HepG2 (cell line): ENCODE results near the gene TBC1D22A. TPM values are rescaled to one million over a fixed set of nuclear protein-coding genes. Genes with fewer than 3 reads are reported as not detected.
A peak's percentile ranks its signal among the peaks of the same experiment; 100 is the strongest.

Source experiments
- CSRNP2 ChIP-seq: sonication (generic); formaldehyde crosslinking; conservative IDR thresholded peaks from 2 replicates; pipeline ENCODE4 v1.8.0; 2022; ENCODE audit warnings: low read depth, missing genetic modification reagents
- EEA1 ChIP-seq: sonication (generic); formaldehyde crosslinking; IDR thresholded peaks from 2 replicates; pipeline ENCODE4 v1.5.1; 2020; ENCODE audit warnings: mild to moderate bottlenecking, missing genetic modification reagents, borderline replicate concordance
- KLF11 ChIP-seq: IDR thresholded peaks from 2 replicates; pipeline ENCODE4 v1.6.1; 2016; ENCODE audit warnings: missing compliant biosample characterization
- PHF21A ChIP-seq: sonication (generic); formaldehyde crosslinking; IDR thresholded peaks from 2 replicates; pipeline ENCODE4 v1.5.0; 2020; ENCODE audit warnings: mild to moderate bottlenecking, missing genetic modification reagents
- RFXAP ChIP-seq: sonication (generic); formaldehyde crosslinking; IDR thresholded peaks from 2 replicates; pipeline ENCODE4 v1.4.0; 2020; ENCODE audit warnings: missing genetic modification reagents, borderline replicate concordance
- USF2 ChIP-seq, 2 experiments: sonication (generic) in 1 of 2; formaldehyde crosslinking in 1 of 2; IDR thresholded peaks; 2 replicates each; pipeline versions ENCODE4 v1.5.1 to v1.6.1; 2011 to 2020; ENCODE audit warnings: borderline replicate concordance in 1 of 2, low read depth in 1 of 2, low read length in 1 of 2, mild to moderate bottlenecking in 1 of 2, missing genetic modification reagents in 1 of 2, moderate library complexity in 1 of 2
- ZFP37 ChIP-seq: sonication (generic); formaldehyde crosslinking; IDR thresholded peaks from 2 replicates; pipeline ENCODE4 v1.4.0; 2020; ENCODE audit warnings: missing genetic modification reagents, borderline replicate concordance
- ZNF841 ChIP-seq: sonication (generic); formaldehyde crosslinking; IDR thresholded peaks from 2 replicates; pipeline ENCODE4 v1.8.1; 2023; ENCODE audit warnings: missing genetic modification reagents, borderline replicate concordance
- polyA plus RNA-seq, 8 experiments: library from polyadenylated mRNA; depleted of rRNA in 3 of 8; stranded (reverse) in 7 of 8; unstranded in 1 of 8; fragments of >200 nt; fragmentation: Illumina TruSeq in 4 of 8; extraction: Trizol in 4 of 8; gene quantifications; 2 replicates each; pipeline versions ENCODE4 v1.2.1 to v1.2.3, GENCODE V29; 2011 to 2016; ENCODE audit warnings: low read depth in 4 of 8, missing spikeins in 1 of 8, mixed read lengths in 1 of 8; ENCODE audit not compliant: insufficient read depth in 1 of 8
- total RNA-seq, 5 experiments: library from RNA; depleted of rRNA; stranded (reverse); fragments of >200 nt; fragmentation: Illumina TruSeq; extraction: Trizol; gene quantifications; 2 replicates each; pipeline ENCODE4 v1.2.3, GENCODE V29; 2016; ENCODE audit warnings: low read depth in 1 of 5
- TF ChIP-seq, protein P1 (sequence below): sonication (generic); formaldehyde crosslinking; conservative IDR thresholded peaks from 2 replicates; pipeline ENCODE4 v1.4.0; 2020; ENCODE audit warnings: missing genetic modification reagents
- TF ChIP-seq, protein P2 (sequence below): sonication (generic); formaldehyde crosslinking; IDR thresholded peaks from 2 replicates; pipeline ENCODE4 v1.5.1; 2020; ENCODE audit warnings: missing genetic modification reagents, mild to moderate bottlenecking, borderline replicate concordance
- TF ChIP-seq, protein P3 (sequence below): IDR thresholded peaks from 2 replicates; pipeline ENCODE4 v1.6.1; 2016; ENCODE audit warnings: low read depth, missing genetic modification reagents, missing compliant biosample characterization

Gene TBC1D22A
- total and polyA plus RNA-seq, 2 of the 13 experiments (the other 11 are each of a cell fraction or from before 2014, with no cell fraction given): 17.3 to 18.0 TPM

- TF ChIP-seq, protein P1, sequence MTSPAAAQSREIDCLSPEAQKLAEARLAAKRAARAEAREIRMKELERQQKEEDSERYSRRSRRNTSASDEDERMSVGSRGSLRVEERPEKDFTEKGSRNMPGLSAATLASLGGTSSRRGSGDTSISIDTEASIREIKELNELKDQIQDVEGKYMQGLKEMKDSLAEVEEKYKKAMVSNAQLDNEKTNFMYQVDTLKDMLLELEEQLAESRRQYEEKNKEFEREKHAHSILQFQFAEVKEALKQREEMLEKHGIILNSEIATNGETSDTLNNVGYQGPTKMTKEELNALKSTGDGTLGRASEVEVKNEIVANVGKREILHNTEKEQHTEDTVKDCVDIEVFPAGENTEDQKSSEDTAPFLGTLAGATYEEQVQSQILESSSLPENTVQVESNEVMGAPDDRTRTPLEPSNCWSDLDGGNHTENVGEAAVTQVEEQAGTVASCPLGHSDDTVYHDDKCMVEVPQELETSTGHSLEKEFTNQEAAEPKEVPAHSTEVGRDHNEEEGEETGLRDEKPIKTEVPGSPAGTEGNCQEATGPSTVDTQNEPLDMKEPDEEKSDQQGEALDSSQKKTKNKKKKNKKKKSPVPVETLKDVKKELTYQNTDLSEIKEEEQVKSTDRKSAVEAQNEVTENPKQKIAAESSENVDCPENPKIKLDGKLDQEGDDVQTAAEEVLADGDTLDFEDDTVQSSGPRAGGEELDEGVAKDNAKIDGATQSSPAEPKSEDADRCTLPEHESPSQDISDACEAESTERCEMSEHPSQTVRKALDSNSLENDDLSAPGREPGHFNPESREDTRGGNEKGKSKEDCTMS (CRISPR knock-in tag): no peak
- TF ChIP-seq KLF11 (CRISPR knock-in tag) (no peak), PHF21A (no peak), EEA1 (CRISPR knock-in tag) (no peak; the same call in 1 of the 2 replicates), USF2 (IDR thresholded peaks at IDR 0.05; ENCODE audit: low read depth, low read length) (no peak), USF2 (CRISPR knock-in tag; IDR thresholded peaks at IDR 0.05; ENCODE audit: borderline replicate concordance) (no peak), RFXAP (CRISPR knock-in tag) (peak; percentile 53; the same call in 1 of the 2 replicates), CSRNP2 (no peak), ZFP37 (CRISPR knock-in tag) (no peak), ZNF841 (CRISPR knock-in tag) (no peak)
- TF ChIP-seq, protein P2, sequence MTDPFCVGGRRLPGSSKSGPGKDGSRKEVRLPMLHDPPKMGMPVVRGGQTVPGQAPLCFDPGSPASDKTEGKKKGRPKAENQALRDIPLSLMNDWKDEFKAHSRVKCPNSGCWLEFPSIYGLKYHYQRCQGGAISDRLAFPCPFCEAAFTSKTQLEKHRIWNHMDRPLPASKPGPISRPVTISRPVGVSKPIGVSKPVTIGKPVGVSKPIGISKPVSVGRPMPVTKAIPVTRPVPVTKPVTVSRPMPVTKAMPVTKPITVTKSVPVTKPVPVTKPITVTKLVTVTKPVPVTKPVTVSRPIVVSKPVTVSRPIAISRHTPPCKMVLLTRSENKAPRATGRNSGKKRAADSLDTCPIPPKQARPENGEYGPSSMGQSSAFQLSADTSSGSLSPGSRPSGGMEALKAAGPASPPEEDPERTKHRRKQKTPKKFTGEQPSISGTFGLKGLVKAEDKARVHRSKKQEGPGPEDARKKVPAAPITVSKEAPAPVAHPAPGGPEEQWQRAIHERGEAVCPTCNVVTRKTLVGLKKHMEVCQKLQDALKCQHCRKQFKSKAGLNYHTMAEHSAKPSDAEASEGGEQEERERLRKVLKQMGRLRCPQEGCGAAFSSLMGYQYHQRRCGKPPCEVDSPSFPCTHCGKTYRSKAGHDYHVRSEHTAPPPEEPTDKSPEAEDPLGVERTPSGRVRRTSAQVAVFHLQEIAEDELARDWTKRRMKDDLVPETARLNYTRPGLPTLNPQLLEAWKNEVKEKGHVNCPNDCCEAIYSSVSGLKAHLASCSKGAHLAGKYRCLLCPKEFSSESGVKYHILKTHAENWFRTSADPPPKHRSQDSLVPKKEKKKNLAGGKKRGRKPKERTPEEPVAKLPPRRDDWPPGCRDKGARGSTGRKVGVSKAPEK (CRISPR knock-in tag): no peak
- TF ChIP-seq, protein P3, sequence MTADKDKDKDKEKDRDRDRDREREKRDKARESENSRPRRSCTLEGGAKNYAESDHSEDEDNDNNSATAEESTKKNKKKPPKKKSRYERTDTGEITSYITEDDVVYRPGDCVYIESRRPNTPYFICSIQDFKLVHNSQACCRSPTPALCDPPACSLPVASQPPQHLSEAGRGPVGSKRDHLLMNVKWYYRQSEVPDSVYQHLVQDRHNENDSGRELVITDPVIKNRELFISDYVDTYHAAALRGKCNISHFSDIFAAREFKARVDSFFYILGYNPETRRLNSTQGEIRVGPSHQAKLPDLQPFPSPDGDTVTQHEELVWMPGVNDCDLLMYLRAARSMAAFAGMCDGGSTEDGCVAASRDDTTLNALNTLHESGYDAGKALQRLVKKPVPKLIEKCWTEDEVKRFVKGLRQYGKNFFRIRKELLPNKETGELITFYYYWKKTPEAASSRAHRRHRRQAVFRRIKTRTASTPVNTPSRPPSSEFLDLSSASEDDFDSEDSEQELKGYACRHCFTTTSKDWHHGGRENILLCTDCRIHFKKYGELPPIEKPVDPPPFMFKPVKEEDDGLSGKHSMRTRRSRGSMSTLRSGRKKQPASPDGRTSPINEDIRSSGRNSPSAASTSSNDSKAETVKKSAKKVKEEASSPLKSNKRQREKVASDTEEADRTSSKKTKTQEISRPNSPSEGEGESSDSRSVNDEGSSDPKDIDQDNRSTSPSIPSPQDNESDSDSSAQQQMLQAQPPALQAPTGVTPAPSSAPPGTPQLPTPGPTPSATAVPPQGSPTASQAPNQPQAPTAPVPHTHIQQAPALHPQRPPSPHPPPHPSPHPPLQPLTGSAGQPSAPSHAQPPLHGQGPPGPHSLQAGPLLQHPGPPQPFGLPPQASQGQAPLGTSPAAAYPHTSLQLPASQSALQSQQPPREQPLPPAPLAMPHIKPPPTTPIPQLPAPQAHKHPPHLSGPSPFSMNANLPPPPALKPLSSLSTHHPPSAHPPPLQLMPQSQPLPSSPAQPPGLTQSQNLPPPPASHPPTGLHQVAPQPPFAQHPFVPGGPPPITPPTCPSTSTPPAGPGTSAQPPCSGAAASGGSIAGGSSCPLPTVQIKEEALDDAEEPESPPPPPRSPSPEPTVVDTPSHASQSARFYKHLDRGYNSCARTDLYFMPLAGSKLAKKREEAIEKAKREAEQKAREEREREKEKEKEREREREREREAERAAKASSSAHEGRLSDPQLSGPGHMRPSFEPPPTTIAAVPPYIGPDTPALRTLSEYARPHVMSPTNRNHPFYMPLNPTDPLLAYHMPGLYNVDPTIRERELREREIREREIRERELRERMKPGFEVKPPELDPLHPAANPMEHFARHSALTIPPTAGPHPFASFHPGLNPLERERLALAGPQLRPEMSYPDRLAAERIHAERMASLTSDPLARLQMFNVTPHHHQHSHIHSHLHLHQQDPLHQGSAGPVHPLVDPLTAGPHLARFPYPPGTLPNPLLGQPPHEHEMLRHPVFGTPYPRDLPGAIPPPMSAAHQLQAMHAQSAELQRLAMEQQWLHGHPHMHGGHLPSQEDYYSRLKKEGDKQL (CRISPR knock-in tag): no peak
Measured at GRCh38 chr22:46803031-46803880, 40.8 kb downstream of the TBC1D22A start (continued).
